Stomach (tissue), 9 donors: Measurements from ENCODE around the gene MRPL50. TPM values are rescaled to one million over a fixed set of nuclear protein-coding genes. Genes with fewer than 3 reads are reported as not detected.
A peak's percentile ranks its signal among the peaks of the same experiment; 100 is the strongest.

Experiments used
- DNase-seq, 2 donors: peaks; one replicate each; pipeline versions ENCODE4 v3.0.0 to v3.0.0-alpha.2; 2013 to 2019
- H3K27ac ChIP-seq, 5 donors: fragments of 200-600 bp in 4 of 5; sonication (generic) in 4 of 5; one replicate each; pipeline ENCODE4 v1.5.1; 2013 to 2019; ENCODE audit warnings: mild to moderate bottlenecking in 1 of 5, moderate library complexity in 1 of 5
- H3K27me3 ChIP-seq, 3 donors: fragments of 200-600 bp; sonication (generic); one replicate each; pipeline ENCODE4 v1.5.1; 2017 to 2019; ENCODE audit warnings: mixed run types in 1 of 3
- H3K36me3 ChIP-seq, 4 donors: fragments of 200-600 bp; sonication (generic); 1 replicate in 3 of 4; 2 replicates in 1 of 4; pipeline ENCODE4 v1.5.1; 2016 to 2019
- H3K4me1 ChIP-seq, 4 donors: fragments of 200-600 bp; sonication (generic); one replicate each; pipeline ENCODE4 v1.5.1; 2016 to 2019
- H3K4me3 ChIP-seq, 4 donors: fragments of 200-600 bp; sonication (generic) in 3 of 4; one replicate each; pipeline ENCODE4 v1.5.1; 2016 to 2019; ENCODE audit warnings: mild to moderate bottlenecking in 1 of 4
- H3K9me3 ChIP-seq, 4 donors: fragments of 200-600 bp; sonication (generic); one replicate each; pipeline ENCODE4 v1.5.1; 2016 to 2019
- EP300 ChIP-seq: sonication (generic); formaldehyde crosslinking; IDR thresholded peaks from one replicate; pipeline ENCODE4 v1.6.1; 2017; ENCODE audit warnings: antibody characterized with exemption
- POLR2A ChIP-seq, 4 donors: fragments of 450-650 bp; IDR thresholded peaks; one replicate each; pipeline ENCODE4 v1.6.1; 2016; ENCODE audit warnings: antibody characterized with exemption in 4 of 4, control low read depth in 2 of 4, mild to moderate bottlenecking in 1 of 4, moderate library complexity in 1 of 4
- POLR2AphosphoS5 ChIP-seq, 3 donors: sonication (generic); formaldehyde crosslinking; IDR thresholded peaks; one replicate each; pipeline ENCODE4 v1.6.1; 2016; ENCODE audit warnings: antibody characterized with exemption in 3 of 3
- WGBS, 5 donors: extraction: QIAGEN DNeasy Blood & Tissue Kit in 3 of 5; methylation state at CpG; one replicate each; pipeline versions ENCODE4 v1.1.5 to v1.1.7; 2013 to 2018; 5-methylcytosine and 5-hydroxymethylcytosine counted together
- intact Hi-C: fragments of 100-400 bp; cut with DNase I; formaldehyde crosslinking; loops from one replicate; pipeline ENCODE4 v1.15.1; 2023; ENCODE audit warnings: low total_unique reads
- polyA plus RNA-seq, 3 donors: library from polyadenylated mRNA; stranded (reverse); fragments of 200-250 nt; gene quantifications; one replicate each; pipeline ENCODE4 v1.2.3, GENCODE V29; 2013
- total RNA-seq, 5 donors: library from RNA; depleted of rRNA; stranded (reverse); fragments of >200 nt; gene quantifications; one replicate each; pipeline versions ENCODE4 v1.1.0 to v1.2.3, GENCODE V29; 2014 to 2016
- TF ChIP-seq, protein P1 (sequence below), 7 experiments: fragments of 450-650 bp in 4 of 7; fragments of 200-600 bp in 3 of 7; sonication (generic) in 3 of 7; IDR thresholded peaks; one replicate each; pipeline ENCODE4 v1.5.1; 2016 to 2019; ENCODE audit warnings: antibody characterized with exemption in 7 of 7, control low read depth in 2 of 7, mild to moderate bottlenecking in 1 of 7
- donor health status: healthy with polysubstance abuse.
- donor health status: Bipolar disorder and iron deficiency.
- donor health status: healthy.

The MRPL50 gene
- total and polyA plus RNA-seq, 8 donors = 0.87 to 46.1 (median 12.0) TPM

DNA sequence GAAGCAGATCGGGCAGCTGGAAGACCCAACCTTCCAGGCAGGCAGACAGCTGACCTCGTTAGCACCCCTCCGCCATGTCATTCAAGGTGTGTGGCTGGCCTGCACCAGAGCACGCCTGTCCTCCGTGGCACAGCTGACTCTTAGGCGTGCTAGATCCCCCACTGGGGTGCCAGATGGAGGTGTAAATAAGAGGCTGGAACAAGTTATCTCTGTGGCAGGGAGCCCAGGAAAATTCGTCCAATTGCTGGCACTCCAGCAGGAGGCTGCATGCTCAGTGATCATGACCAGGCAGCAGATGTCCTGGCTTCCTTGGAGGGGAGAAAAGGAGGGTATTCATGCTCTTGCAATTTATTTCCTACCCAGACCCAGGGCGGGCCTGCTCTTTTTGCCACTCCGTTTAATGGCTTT lies 45.0 kb upstream of the MRPL50 start:
- no peak for TF ChIP-seq POLR2A (IDR thresholded peaks at IDR 0.05)
- TF ChIP-seq POLR2AphosphoS5 (IDR thresholded peaks at IDR 0.05) = no peak
- TF ChIP-seq, protein P1, sequence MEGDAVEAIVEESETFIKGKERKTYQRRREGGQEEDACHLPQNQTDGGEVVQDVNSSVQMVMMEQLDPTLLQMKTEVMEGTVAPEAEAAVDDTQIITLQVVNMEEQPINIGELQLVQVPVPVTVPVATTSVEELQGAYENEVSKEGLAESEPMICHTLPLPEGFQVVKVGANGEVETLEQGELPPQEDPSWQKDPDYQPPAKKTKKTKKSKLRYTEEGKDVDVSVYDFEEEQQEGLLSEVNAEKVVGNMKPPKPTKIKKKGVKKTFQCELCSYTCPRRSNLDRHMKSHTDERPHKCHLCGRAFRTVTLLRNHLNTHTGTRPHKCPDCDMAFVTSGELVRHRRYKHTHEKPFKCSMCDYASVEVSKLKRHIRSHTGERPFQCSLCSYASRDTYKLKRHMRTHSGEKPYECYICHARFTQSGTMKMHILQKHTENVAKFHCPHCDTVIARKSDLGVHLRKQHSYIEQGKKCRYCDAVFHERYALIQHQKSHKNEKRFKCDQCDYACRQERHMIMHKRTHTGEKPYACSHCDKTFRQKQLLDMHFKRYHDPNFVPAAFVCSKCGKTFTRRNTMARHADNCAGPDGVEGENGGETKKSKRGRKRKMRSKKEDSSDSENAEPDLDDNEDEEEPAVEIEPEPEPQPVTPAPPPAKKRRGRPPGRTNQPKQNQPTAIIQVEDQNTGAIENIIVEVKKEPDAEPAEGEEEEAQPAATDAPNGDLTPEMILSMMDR (IDR thresholded peaks at IDR 0.05) = no peak
- TF ChIP-seq EP300 = no peak
- no peak overlapping the region for H3K4me3 ChIP-seq
- peaks cover 0 to 5% (median 0%) of the 10 kb centered on the region in 3 donors for H3K27me3 ChIP-seq
- H3K9me3 ChIP-seq = no peaks in the 10 kb centered on the region
- H3K4me1 ChIP-seq = peaks cover 7 to 20% (median 12%) of the 10 kb centered on the region in 4 donors
- H3K27ac ChIP-seq = peak overlapping the region in 3 of 5 donors; percentile 7 to 45 (median 36)
- peak; percentile 65 to 87 for DNase-seq
- H3K36me3 ChIP-seq = no peaks in the 10 kb centered on the region
- 37 to 51% (median 44%) methylated on average over 9 of the region's 9 CpGs for WGBS, 5 donors
- intact Hi-C loops = no loop called here

DNA sequence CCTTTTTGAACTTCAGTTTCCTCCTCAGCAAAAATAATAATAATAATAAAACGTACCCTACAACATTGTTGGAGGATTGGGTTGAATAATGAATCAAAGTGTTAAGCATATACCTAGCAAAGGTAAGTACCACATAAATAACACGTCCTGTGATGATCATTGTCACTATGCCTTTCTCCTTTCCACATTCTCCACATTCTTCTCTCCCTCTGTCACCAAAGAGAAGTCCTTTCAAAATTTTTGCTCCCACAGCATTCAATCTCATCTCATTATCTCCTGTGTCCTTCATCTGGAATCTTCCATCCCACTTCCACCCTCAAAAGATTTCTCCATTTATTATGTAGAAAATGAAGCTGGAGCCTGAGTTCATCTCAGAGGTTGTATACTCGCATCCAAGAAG lies 44.3 kb upstream of the MRPL50 start:
- intact Hi-C loops = no loop called here
- TF ChIP-seq POLR2AphosphoS5 (IDR thresholded peaks at IDR 0.05) (no peak), EP300 (no peak), POLR2A (IDR thresholded peaks at IDR 0.05) (no peak)
- TF ChIP-seq, protein P1 (IDR thresholded peaks at IDR 0.05) = no peak
- H3K27me3 ChIP-seq = peaks cover 0 to 5% (median 0%) of the 10 kb centered on the region in 3 donors
- no peak overlapping the region for H3K4me3 ChIP-seq
- H3K9me3 ChIP-seq = no peaks in the 10 kb centered on the region
- H3K36me3 ChIP-seq = no peaks in the 10 kb centered on the region
- peak overlapping the region in 1 of 5 donors; percentile 4 for H3K27ac ChIP-seq
- DNase-seq = no peak
- H3K4me1 ChIP-seq = peaks cover 7 to 20% (median 11%) of the 10 kb centered on the region in 4 donors
- WGBS, 5 donors = 65 to 86% (median 81%) methylated on average over 3 of the region's 3 CpGs

DNA sequence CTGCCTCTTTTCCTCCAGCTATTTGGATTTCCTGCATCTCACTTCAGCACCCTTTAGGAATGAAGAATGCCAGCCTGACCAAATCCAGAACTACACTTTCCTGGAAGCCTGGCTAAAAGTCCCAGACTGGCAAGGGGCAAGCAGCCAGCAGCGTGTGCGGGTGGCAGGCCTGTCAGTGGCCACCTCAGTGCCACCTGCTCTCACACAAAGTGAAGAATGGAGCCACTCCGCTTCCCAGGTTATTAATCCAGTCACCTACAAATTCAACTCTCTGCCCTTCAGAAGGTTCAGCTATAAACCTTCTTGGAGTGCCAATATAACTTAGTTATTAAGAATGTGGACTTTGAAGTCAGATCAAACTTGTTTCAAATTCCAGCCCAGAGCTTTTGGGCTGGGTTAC lies 43.9 kb upstream of the MRPL50 start:
- H3K4me3 ChIP-seq = no peak overlapping the region
- peak in 1 of 2 donors; percentile 42 for DNase-seq
- peaks cover 0 to 5% (median 0%) of the 10 kb centered on the region in 3 donors for H3K27me3 ChIP-seq
- TF ChIP-seq, protein P1 (IDR thresholded peaks at IDR 0.05) = no peak
- TF ChIP-seq POLR2A (IDR thresholded peaks at IDR 0.05) = no peak
- no peak for TF ChIP-seq EP300
- TF ChIP-seq POLR2AphosphoS5 (IDR thresholded peaks at IDR 0.05) = no peak
- WGBS, 5 donors = 62 to 75% (median 69%) methylated on average over 3 of the region's 3 CpGs
- peak overlapping the region in 2 of 5 donors; percentile 1 to 45 for H3K27ac ChIP-seq
- peaks cover 7 to 20% (median 11%) of the 10 kb centered on the region in 4 donors for H3K4me1 ChIP-seq
- no peaks in the 10 kb centered on the region for H3K36me3 ChIP-seq
- no peaks in the 10 kb centered on the region for H3K9me3 ChIP-seq
- intact Hi-C loops = no loop called here

DNA sequence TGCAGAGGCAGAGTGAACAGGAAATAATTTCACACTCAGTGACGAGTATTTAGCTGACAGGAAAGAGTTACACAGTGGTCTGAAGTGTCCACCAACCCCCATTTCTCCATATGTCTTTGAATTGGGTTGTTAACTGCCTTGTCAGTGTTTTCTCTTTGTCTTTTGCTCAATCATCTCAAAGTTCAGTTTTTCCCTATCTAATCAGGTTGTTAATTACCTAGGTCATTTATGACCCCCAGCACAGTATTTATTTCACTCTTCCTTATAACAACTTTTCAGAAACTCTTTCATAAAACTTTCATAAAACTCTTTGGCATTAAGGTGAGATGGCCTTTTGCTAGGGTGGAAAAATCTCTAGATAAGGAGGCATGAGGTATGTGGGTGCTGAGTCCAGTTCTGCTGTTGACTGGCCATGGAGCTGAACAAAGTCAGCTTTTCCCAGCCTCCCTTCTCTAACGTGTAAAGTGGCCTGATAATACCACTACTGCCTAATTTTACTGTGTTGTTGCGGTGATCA lies 42.4 kb upstream of the MRPL50 start:
- 44 to 56% (median 52%) methylated on average over 3 of the region's 3 CpGs for WGBS, 5 donors
- H3K27ac ChIP-seq = no peak overlapping the region

More for the DNA sequence above, 42.4 kb upstream of the MRPL50 start:
- intact Hi-C loops = no loop called here
- no peak for TF ChIP-seq EP300
- TF ChIP-seq, protein P1 (IDR thresholded peaks at IDR 0.05) = no peak
- no peak for TF ChIP-seq POLR2A (IDR thresholded peaks at IDR 0.05)
- TF ChIP-seq POLR2AphosphoS5 (IDR thresholded peaks at IDR 0.05) = no peak
- Histone ChIP-seq H3K9me3 (no peaks in the 10 kb centered on the region), H3K4me3 (no peak overlapping the region), H3K4me1 (peaks cover 7 to 20% (median 11%) of the 10 kb centered on the region in 4 donors), H3K27me3 (peaks cover 0 to 5% (median 0%) of the 10 kb centered on the region in 3 donors), H3K36me3 (no peaks in the 10 kb centered on the region)
- no peak for DNase-seq
